AG04450 (cell line): Measurements from ENCODE around the gene PTGS2. TPM values are rescaled to one million over a fixed set of nuclear protein-coding genes. Genes with fewer than 3 reads are reported as not detected.

Experiments used
- CTCF ChIA-PET: fragments of 300-600, 350-600 bp; formaldehyde crosslinking; extraction: SDS; loops from one replicate; lab custom pipeline; 2022; ENCODE audit warnings: antibody characterized with exemption, inconsistent platforms; lab: Charles Lee
- POLR2A ChIA-PET: fragments of 350-600 bp; formaldehyde crosslinking; extraction: SDS; loops from one replicate; lab custom pipeline; 2021; ENCODE audit warnings: antibody characterized with exemption, inconsistent platforms; lab: Yijun Ruan, JAX
- DNase-seq: peaks from one replicate; pipeline ENCODE4 v3.0.0-alpha.2; 2011; ENCODE audit warnings: low read depth, low spot score
- H3K27ac ChIP-seq: one replicate; pipeline ENCODE4 v1.5.1; 2012; ENCODE audit warnings: low read depth, low read length, control low read depth
- H3K27me3 ChIP-seq: one replicate; pipeline ENCODE4 v1.6.0; 2012; ENCODE audit warnings: low read length; ENCODE audit not compliant: control insufficient read depth, insufficient read depth
- H3K4me3 ChIP-seq: 2 replicates; pipeline ENCODE4 v1.5.1; 2011; ENCODE audit warnings: mild to moderate bottlenecking, low read depth, low read length, control low read depth
- H3K9me3 ChIP-seq: 2 replicates; pipeline ENCODE4 v1.5.1; 2012; ENCODE audit warnings: low read length; ENCODE audit not compliant: control insufficient read depth, insufficient read depth
- CTCF ChIP-seq: IDR thresholded peaks from 2 replicates; pipeline ENCODE4 v1.5.1; 2011; ENCODE audit warnings: low read depth, low read length, control low read depth, inconsistent platforms
- polyA plus RNA-seq: library from polyadenylated mRNA; depleted of rRNA; stranded (reverse); fragments of >200 nt; gene quantifications from 2 replicates; pipeline ENCODE4 v1.2.3, GENCODE V29; 2011

PTGS2 gene
- polyA plus RNA-seq, 1 experiment = 2.7 TPM

DNA sequence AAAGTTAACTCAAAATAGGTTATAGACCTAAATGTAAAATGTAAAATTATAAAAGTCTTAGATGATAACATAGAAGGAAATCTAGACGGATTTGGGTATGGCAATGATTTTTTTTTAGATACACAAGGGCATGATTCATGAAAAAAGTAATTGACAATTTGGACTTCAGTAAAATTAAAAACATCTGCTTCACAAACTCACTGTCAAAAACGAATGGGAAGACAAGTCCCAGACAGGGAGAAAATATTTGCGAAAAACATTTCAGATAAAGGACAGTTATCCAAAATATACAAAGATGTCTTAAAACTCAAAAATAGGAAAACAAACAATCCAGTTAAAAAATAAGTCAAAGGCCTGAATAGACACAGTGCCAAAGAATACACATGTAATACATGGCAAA is 9.7 kb upstream of the PTGS2 start:
- Histone ChIP-seq H3K27me3 (no peaks in the 10 kb centered on the region), H3K9me3 (no peaks in the 10 kb centered on the region; the same call in 1 of the 2 replicates), H3K4me3 (no peak overlapping the region), H3K27ac (no peak overlapping the region)
- ChIA-PET POLR2A (no interaction called here), CTCF (no interaction called here)
- TF ChIP-seq CTCF = no peak
- no peak for DNase-seq

GRCh38 chr1:186689376-186689775 is 9.2 kb upstream of the PTGS2 start:
- no peaks in the 10 kb centered on the region for H3K27me3 ChIP-seq
- H3K9me3 ChIP-seq = no peaks in the 10 kb centered on the region; the same call in 1 of the 2 replicates
- H3K4me3 ChIP-seq = no peak overlapping the region
- CTCF ChIA-PET = no interaction called here
- TF ChIP-seq CTCF = no peak
- no peak overlapping the region for H3K27ac ChIP-seq
- no peak for DNase-seq
- POLR2A ChIA-PET = no interaction called here

- CTCF ChIA-PET = interaction anchor here (0.7 to 3.6 kb wide), 11 partner anchors 12 to 309 kb away, joined by 3 to 15 read pairs (median 3); partner anchors contain the start of genes ODR4 and TPR
- no peak for TF ChIP-seq CTCF
Observed at GRCh38 chr1:186683652-186684410, 3.6 kb upstream of the PTGS2 start.

GRCh38 chr1:186682736-186683135 is 2.5 kb upstream of the PTGS2 start:
- POLR2A ChIA-PET = no interaction called here
- peak; percentile 32; the same call in 1 of the 2 replicates for TF ChIP-seq CTCF
- no peak for DNase-seq
- H3K27ac ChIP-seq = no peak overlapping the region
- H3K9me3 ChIP-seq = no peaks in the 10 kb centered on the region; the same call in 1 of the 2 replicates
- no peaks in the 10 kb centered on the region for H3K27me3 ChIP-seq
- CTCF ChIA-PET = interaction anchor here (0.6 to 3.6 kb wide), 8 partner anchors 13 to 307 kb away, joined by 3 to 15 read pairs (median 4); partner anchors contain the start of genes ODR4 and TPR
- no peak overlapping the region for H3K4me3 ChIP-seq

More at GRCh38 chr1:186683652-186684410, 3.6 kb upstream of the PTGS2 start:
- Histone ChIP-seq H3K4me3 (no peak overlapping the region), H3K27me3 (no peaks in the 10 kb centered on the region), H3K27ac (no peak overlapping the region), H3K9me3 (no peaks in the 10 kb centered on the region; the same call in 1 of the 2 replicates)
- POLR2A ChIA-PET = no interaction called here
- no peak for DNase-seq

- CTCF ChIA-PET = interaction anchor here (1.2 to 3.6 kb wide), 4 partner anchors 76 to 278 kb away, joined by 3 to 15 read pairs (median 7); no protein-coding TSS in a partner anchor
- Histone ChIP-seq H3K27ac (no peak overlapping the region), H3K4me3 (no peak overlapping the region; the same call in 1 of the 2 replicates), H3K27me3 (no peaks in the 10 kb centered on the region), H3K9me3 (no peaks in the 10 kb centered on the region)
- POLR2A ChIA-PET = no interaction called here
- DNase-seq = no peak
- no peak for TF ChIP-seq CTCF
Observed at GRCh38 chr1:186681801-186682200, 1.6 kb upstream of the PTGS2 start.
